HG02763 (cell line): ENCODE measurements around the gene MMP19.
"Not testable (repeated sequence)": the region's sequence is repeated elsewhere in the genome, so short reads cannot be mapped to it uniquely, and the experiment has no call there.

Experiments
- ATAC-seq: cut with Tn5 transposase; IDR thresholded peaks from one replicate; pipeline ENCODE4 v1.9.1; 2021; ENCODE audit warnings: mild to moderate bottlenecking, moderate library complexity; ENCODE audit not compliant: unreplicated experiment

The MMP19 gene

GRCh38 chr12:55844961-55845360 is 2.2 kb upstream of the MMP19 start:
- no peak for ATAC-seq

- no peak for ATAC-seq
Observed at GRCh38 chr12:55843431-55843830, 695 bp upstream of the MMP19 start.

- no peak for ATAC-seq
Observed at GRCh38 chr12:55840581-55841351, 2.0 kb downstream of the MMP19 start.

GRCh38 chr12:55839345-55840140 is 3.2 kb downstream of the MMP19 start:
- ATAC-seq: no peak

- no peak for ATAC-seq
Observed at GRCh38 chr12:55838361-55838760, 4.4 kb downstream of the MMP19 start.

GRCh38 chr12:55834400-55834799 is 8.3 kb downstream of the MMP19 start:
- ATAC-seq: not testable (repeated sequence)

- no peak for ATAC-seq
Observed at GRCh38 chr12:55833056-55833455, 9.7 kb downstream of the MMP19 start.

- ATAC-seq: no peak
Observed at GRCh38 chr12:55831447-55831815, 11.3 kb downstream of the MMP19 start.

GRCh38 chr12:55830601-55831446 is 11.9 kb downstream of the MMP19 start:
- ATAC-seq: no peak

GRCh38 chr12:55829967-55830600 is 12.7 kb downstream of the MMP19 start:
- ATAC-seq: peak; percentile 17

GRCh38 chr12:55828357-55828756 is 14.4 kb downstream of the MMP19 start:
- ATAC-seq: no peak

- no peak for ATAC-seq
Observed at GRCh38 chr12:55827806-55828205, 14.9 kb downstream of the MMP19 start.

GRCh38 chr12:55824726-55825125 is 18.0 kb downstream of the MMP19 start:
- no peak for ATAC-seq

- no peak for ATAC-seq
Observed at GRCh38 chr12:55823419-55823818, 19.3 kb downstream of the MMP19 start.

GRCh38 chr12:55822228-55822627 is 20.5 kb downstream of the MMP19 start:
- no peak for ATAC-seq

GRCh38 chr12:55820679-55821078 is 22.1 kb downstream of the MMP19 start:
- ATAC-seq: no peak

- no peak for ATAC-seq
Observed at GRCh38 chr12:55818886-55819285, 23.9 kb downstream of the MMP19 start.

GRCh38 chr12:55818140-55818728 is 24.5 kb downstream of the MMP19 start:
- peak; percentile 27 for ATAC-seq

GRCh38 chr12:55817345-55818139 is 25.2 kb downstream of the MMP19 start, which contains the start of the genes ORMDL2 and SARNP:
ORMDL2 (plus strand) TSS chr12:55818041; CDS start chr12:55819000, 959 bp downstream.
SARNP (minus strand) TSS chr12:55817724; CDS start chr12:55817701, 23 bp downstream.
- ATAC-seq: peak; percentile 98
